ENCODE results near the gene OGFR.
"Not testable (repeated sequence)": the region's sequence is repeated elsewhere in the genome, so short reads cannot be mapped to it uniquely, and the experiment has no call there.

Gene OGFR

GRCh38 chr20:62843656-62844055 is 39.0 kb downstream of the OGFR start:
- TF ChIP-seq CTCF (IDR thresholded peaks at IDR 0.05; ENCODE audit: extremely low read depth, missing control alignments) = no peak

GRCh38 chr20:62844182-62844581 is 39.5 kb downstream of the OGFR start:
- no peak for TF ChIP-seq CTCF (IDR thresholded peaks at IDR 0.05; ENCODE audit: extremely low read depth, missing control alignments)
- DNase-seq (ENCODE audit: low spot score) = no peak

More at GRCh38 chr20:62843656-62844055, 39.0 kb downstream of the OGFR start:
- no peak for DNase-seq (ENCODE audit: low spot score)

GRCh38 chr20:62845416-62846160 is 41.0 kb downstream of the OGFR start:
- no peak for DNase-seq (ENCODE audit: low spot score)
- TF ChIP-seq CTCF (IDR thresholded peaks at IDR 0.05; ENCODE audit: extremely low read depth, missing control alignments) = no peak

GRCh38 chr20:62846166-62846890 is 41.7 kb downstream of the OGFR start:
- no peak for TF ChIP-seq CTCF (IDR thresholded peaks at IDR 0.05; ENCODE audit: extremely low read depth, missing control alignments)
- DNase-seq (ENCODE audit: low spot score) = no peak

GRCh38 chr20:62848917-62849316 is 44.3 kb downstream of the OGFR start:
- not testable (repeated sequence) for DNase-seq (ENCODE audit: low spot score)

GRCh38 chr20:62849431-62849830 is 44.8 kb downstream of the OGFR start:
- TF ChIP-seq CTCF (IDR thresholded peaks at IDR 0.05; ENCODE audit: extremely low read depth, missing control alignments) = no peak
- no peak for DNase-seq (ENCODE audit: low spot score)

GRCh38 chr20:62850333-62850974 is 45.8 kb downstream of the OGFR start:
- DNase-seq (ENCODE audit: low spot score) = no peak
- no peak for TF ChIP-seq CTCF (IDR thresholded peaks at IDR 0.05; ENCODE audit: extremely low read depth, missing control alignments)
